Hematopoietic multipotent progenitor cell treated with erythropoietin and hydrocortisone succinate and interleukin-3 and kit ligand, for 6 days (in vitro differentiated cells): ENCODE results near the gene ITGA3.

Experiments
- DNase-seq: peaks from one replicate; pipeline ENCODE4 v3.0.0-alpha.2; 2015

Gene ITGA3

DNA sequence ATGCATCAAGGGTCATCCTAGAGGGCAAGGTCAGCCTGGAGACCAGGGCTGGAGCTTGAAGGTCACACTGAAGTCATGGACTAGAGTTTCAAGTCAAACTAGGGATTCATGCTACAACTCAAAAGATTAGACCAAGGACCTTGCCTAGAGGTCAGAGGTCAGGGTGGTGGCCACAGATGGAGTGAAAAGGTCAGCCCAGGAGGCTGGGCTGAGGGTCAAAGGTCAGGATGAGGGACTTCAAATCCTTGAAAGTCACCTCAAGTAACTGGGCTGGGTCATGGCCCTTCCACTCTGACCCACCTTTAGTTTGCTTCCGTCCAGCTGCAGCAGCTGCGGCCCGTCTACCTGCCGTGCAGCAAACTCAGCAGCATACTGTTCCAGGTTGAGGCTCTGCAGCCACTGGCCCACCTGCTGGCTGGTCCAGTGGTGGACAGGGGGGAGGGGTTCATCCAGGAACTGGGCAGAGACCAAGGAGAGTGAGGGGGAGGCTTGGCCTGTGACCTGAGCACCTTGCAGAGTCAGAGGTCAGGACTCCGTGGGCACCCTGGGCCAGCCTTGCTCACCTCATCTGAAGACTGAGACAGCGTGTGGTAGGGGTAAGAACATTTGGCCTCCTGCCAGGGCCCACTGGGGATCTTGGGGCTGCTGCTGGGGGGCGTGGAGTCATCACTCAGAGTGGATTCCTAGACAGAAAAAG, 57.9 kb downstream of the ITGA3 start:
- no peak for DNase-seq

GRCh38 chr17:50114401-50114800, 58.5 kb downstream of the ITGA3 start:
- no peak for DNase-seq

GRCh38 chr17:50114849-50115357, 59.0 kb downstream of the ITGA3 start:
- DNase-seq, result peak; percentile 93

GRCh38 chr17:50115756-50116155, 59.8 kb downstream of the ITGA3 start:
- DNase-seq, result no peak

DNA sequence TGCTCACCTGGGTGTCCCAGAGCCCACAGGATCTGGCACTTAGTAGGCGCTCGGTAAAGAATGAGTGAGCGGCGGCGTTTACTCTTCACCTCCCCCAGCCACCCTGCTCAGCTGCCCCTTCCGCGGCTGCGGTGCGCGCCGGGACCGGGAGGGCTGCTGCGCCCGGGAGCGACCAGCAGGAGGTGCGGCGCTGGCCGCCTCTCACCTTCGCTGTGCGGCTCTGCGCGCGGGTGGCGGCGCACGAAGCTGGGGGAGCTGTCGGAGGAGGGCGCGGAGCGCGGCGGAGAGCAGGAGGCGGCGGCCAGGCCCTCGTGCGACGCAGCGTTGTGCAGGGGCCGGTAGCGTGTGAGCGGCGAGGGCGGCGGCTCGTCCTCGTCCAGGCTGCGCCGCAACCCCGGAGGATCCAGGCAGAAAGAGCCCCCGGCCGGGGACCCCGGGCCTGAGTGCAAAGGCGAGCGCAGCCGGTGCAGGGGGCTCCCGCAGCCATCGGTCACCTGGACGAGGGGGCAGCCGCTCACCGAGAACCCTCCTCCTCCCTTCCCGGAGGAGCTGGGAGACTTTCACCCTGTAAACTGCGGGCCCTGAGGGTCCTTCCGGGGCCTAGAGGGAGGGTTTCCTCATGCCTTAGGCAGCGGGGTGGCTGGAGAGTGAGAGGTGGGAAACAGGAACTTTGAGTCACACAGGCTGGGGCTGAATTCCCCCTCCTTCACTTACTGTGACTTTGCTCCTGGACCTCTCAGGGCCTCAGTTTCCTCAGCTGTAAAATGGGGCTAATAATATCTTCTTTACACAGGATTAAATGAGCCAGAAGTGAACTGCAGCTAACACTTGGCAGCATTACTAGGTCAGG, 61.5 kb downstream of the ITGA3 start:
- DNase-seq, result peak; percentile 74

DNA sequence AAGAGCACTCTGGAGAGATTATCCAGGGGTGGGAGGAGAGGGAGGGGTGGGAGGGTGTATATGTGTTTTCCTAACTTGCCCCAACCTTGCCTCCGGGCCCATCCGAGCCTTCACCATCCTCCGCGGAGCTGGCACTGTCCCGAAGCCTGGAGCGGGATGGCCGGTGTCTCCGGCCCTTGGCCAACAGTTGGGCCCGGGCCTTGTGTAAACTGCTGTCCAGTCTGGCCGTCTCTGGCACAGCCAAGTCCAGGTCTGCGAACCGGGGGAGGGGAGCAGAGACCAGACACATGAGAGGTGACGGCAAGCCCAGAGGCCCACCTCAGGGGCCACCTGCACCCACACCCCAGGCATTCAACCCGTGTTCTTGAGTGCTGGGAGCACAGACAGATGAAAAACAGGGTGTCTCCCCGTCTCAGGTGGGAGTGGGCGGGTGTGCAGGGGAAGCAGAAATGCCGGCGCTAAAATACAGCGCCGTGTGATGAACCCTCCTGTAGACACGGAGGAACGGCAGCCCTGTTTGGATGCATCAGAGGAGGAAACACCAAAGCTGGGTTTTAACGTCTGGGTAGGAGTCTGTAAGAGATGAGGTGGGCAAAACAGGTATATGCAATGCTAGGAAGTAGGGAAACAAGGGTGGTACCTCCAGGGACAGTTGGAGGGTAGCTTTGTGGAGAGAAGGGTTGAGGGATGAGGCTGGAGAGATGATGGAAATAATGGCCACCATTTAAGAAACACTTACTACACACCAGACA, 62.3 kb downstream of the ITGA3 start:
- DNase-seq, result no peak

- no peak for DNase-seq
These were observed 62.9 kb downstream of the ITGA3 start for GRCh38 chr17:50118828-50119218.

DNA sequence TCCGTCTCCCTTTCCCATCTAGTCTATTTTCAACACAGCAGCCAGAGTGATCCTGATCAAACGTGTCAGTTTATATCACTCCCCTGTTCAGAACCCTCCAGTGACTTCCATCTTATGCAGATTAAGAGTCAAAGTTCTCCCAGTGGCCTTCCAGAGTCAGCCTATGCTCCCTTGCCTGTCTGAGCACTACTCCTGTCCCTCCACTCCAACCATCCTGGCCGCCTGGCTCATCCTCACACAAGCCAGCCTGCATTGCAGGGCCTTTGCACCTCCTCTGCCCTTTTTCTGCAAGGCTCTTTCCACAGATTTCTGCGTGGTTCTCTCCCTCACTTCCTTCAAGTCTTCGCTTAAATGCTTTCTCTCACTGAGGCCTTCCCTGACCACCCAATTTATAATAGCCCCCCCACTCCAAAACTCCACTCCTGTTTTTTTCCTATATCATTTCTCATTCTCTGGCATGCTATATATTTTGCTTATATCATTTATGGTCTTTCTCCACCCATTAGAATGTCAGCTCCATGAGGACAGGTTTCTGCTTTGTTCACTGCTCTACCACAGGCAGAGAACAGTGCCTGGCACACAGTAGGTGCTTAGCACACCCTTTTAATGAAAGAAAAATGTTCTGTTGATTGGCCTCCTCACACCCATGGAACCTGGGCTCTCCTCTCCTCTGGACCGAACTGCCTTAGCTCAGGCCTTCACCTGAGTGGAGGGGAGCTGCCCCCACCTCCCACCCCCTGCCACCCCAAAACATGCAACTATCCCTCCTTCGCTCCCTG, 64.8 kb downstream of the ITGA3 start:
- no peak for DNase-seq

- DNase-seq, result no peak
These were observed 67.0 kb downstream of the ITGA3 start for GRCh38 chr17:50122945-50123344.

DNA sequence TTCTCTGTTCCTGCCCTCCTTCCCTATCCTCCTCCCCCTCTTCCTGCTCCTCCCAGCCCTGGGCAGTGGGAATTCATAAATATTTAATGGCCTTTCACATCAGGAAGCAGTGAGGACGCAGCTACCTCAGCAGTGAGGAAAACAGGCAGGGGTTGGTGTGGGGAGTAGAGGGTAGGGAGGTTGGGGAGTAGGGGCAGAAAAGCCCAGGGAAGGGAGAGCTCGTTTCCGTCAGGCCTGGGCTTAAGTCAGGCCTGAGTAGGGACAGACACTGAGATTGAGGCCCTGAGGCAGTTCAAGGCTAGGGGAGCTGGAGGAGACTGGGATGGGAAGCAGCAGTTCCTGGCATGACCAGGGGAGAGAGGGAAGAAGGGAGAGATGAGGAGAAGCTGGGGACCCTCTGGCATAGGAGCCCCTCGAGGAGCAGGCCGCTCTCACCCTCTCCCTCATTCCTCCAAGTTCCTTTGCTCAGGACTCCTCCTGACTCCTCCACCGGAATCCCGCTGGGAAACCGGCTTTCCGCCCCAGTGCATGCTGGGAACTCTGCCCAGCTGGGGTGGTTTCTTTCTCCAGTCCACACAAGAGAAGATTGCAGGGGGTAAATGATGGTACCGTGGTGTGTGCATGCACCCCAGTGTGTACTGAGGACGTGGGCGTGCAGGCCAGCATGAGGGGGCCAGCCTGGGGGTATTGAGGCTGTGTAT, 67.9 kb downstream of the ITGA3 start:
- DNase-seq, result no peak

DNA sequence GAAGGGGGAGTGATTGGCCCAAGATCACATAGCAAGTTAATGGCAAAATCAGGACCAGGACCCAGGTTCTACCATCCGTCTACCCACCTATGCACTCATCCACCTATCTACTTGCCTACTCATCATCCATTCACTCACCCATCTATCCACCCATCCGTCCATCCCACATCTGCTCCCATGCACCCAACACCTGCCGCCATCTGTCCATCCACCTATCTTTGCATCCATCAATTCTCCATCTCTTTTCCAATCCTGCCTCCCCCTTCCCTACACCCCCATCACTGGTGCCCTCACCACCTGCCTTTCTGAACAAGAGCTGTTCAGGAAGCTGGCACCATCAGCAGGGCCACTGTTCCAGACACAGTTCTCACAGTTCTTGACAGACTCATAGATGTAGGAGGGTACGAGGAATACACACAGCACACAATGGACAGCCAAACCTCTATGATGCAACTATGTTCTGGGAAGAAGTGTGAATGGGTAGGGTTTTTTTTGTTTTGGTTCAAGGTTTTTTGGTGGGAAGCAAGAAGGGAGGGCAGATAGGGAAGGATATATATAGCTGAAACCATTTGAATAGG, 69.6 kb downstream of the ITGA3 start:
- DNase-seq, result no peak

- DNase-seq, result peak; percentile 76
These were observed 71.9 kb downstream of the ITGA3 start for GRCh38 chr17:50127697-50128361.

- no peak for DNase-seq
These were observed 72.8 kb downstream of the ITGA3 start for GRCh38 chr17:50128441-50129352.

DNA sequence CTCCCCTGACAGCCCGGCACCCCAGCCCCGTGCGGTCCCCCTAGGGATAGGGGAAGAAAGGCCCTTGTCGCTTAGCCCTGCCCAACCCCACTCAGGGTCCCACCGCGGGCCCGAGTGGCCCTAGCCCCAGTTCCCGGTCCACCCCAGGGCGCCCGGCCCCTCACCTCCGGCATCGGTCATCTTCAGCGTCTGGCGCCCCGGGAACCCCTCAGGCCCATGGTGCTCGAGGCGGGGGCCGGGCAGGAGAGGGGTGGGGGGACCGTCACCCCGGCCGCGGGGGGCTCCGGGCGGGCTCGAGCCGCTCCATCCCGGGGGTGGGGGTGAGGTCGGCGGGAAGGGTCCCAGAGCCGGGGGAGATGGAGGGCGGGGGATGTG, 73.4 kb downstream of the ITGA3 start:
- DNase-seq, result no peak

GRCh38 chr17:50129728-50130558, 74.0 kb downstream of the ITGA3 start, which contains the start of gene SAMD14:
Gene SAMD14, minus strand, starts transcription at chr17:50130160. Its CDS starts 5,201 bp downstream, at chr17:50124959.
- no peak for DNase-seq

GRCh38 chr17:50130559-50131305, 74.8 kb downstream of the ITGA3 start:
- DNase-seq, result no peak

DNA sequence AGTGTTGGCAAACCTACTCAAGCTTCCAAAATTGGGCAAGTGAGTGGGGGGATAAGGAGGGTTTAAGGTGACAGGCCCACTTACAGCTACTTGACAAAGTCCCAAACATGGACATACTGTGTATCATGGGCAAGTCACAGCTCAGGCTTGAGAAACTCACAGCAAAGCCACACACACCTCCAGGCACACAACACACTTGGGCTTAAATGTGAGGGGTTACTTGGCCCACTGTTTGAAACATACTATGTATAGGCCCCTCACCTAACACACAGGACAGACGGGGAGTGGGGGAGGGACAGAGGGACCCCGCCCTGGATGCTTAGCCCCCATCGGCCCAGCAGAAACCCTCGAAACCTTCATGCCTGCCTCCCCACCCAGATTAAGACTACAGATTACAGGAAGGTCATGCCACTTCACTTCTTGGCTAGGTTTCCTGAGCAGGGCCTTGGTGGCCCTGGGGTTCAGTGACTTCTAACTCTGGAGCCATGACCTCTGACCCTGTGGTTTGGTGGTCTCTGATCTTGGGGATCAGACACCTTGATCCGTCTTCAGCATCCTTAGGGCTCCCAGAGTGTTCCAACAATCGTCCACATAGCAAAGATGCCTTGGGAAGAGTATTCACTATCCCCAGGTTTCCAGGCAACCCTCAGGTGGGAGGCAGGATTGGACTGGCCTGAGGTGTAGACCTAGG, 76.3 kb downstream of the ITGA3 start:
- no peak for DNase-seq
